Uterus (tissue), 4 donors: ENCODE data around the gene TDRD1. TPM values are rescaled to one million over a fixed set of nuclear protein-coding genes. Genes with fewer than 3 reads are reported as not detected.
"Not testable (repeated sequence)": the region's sequence is repeated elsewhere in the genome, so short reads cannot be mapped to it uniquely, and the experiment has no call there.

Source experiments
- DNase-seq, 2 donors: peaks; one replicate each; pipeline ENCODE4 v3.0.0-alpha.2; 2019 to 2020
- H3K27ac ChIP-seq, 2 donors: fragments of 200-600 bp; sonication (generic); 1 replicate in 1 of 2; 2 replicates in 1 of 2; pipeline ENCODE4 v1.5.1; 2016 to 2018
- H3K27me3 ChIP-seq, 2 donors: fragments of 200-600 bp; sonication (generic); one replicate each; pipeline ENCODE4 v1.5.1; 2018 to 2019; ENCODE audit warnings: control low read depth in 1 of 2
- H3K36me3 ChIP-seq, 2 donors: fragments of 200-600 bp; sonication (generic); one replicate each; pipeline ENCODE4 v1.5.1; 2019; ENCODE audit warnings: control low read depth in 1 of 2
- H3K4me1 ChIP-seq, 2 donors: fragments of 200-600 bp; sonication (generic); one replicate each; pipeline ENCODE4 v1.5.1; 2018 to 2019; ENCODE audit warnings: control low read depth in 1 of 2
- H3K4me3 ChIP-seq, 2 donors: fragments of 200-600 bp; sonication (generic); 1 replicate in 1 of 2; 2 replicates in 1 of 2; pipeline ENCODE4 v1.5.1; 2018 to 2019; ENCODE audit warnings: mild to moderate bottlenecking in 1 of 2
- H3K9me3 ChIP-seq, 2 donors: fragments of 200-600 bp; sonication (generic); one replicate each; pipeline ENCODE4 v1.5.1; 2019; ENCODE audit warnings: control low read depth in 1 of 2
- CTCF ChIP-seq, 4 experiments: fragments of 200-600 bp in 2 of 4; fragments of 450-650 bp in 2 of 4; sonication (generic) in 2 of 4; IDR thresholded peaks; one replicate each; pipeline ENCODE4 v1.5.1; 2016 to 2019; ENCODE audit warnings: antibody characterized with exemption in 4 of 4, mild to moderate bottlenecking in 2 of 4, moderate library complexity in 1 of 4
- POLR2A ChIP-seq, 2 donors: fragments of 450-650 bp; IDR thresholded peaks; one replicate each; pipeline ENCODE4 v1.6.1; 2016; ENCODE audit warnings: antibody characterized with exemption in 2 of 2, mild to moderate bottlenecking in 1 of 2, moderate library complexity in 1 of 2
- intact Hi-C: fragments of 100-400 bp; cut with DNase I; formaldehyde crosslinking; loops from one replicate; pipeline ENCODE4 v1.15.1; 2023; ENCODE audit warnings: low total_unique reads
- total RNA-seq, 4 donors: library from RNA; depleted of rRNA in 3 of 4; stranded (reverse); fragments of >200 nt in 3 of 4; gene quantifications; one replicate each; pipeline versions ENCODE4 v1.1.0 to v1.2.4, GENCODE V29; 2014 to 2023
- donor health status: DM: yes; HTN: yes; CAD: no.

The TDRD1 gene
- total RNA-seq, 4 donors from 2014 or later = 0.49 to 1.5 TPM; not detected in 2

DNA sequence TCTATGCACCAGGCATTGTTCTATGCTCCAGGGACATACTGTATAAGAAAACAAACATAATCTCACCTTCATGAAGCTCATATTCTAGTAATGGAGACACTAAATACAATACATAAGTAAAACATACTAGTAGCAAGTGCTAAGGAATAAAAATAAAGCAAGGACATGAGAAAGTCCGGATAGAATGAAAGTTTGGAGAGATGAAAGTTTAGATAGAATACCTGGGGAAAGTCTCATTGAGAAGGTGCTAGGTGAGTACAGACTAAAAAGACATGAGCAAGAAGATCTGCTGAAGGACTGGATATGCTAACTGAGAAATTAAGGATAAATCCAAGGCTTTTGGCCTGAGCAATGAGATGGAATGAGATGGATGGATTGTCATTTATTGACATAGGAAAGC is 39.1 kb upstream of the TDRD1 start:
- no peaks in the 10 kb centered on the region for H3K36me3 ChIP-seq

GRCh38 chr10:114140827-114141226 is 38.3 kb upstream of the TDRD1 start:
- H3K4me1 ChIP-seq, H3K4me3 ChIP-seq, H3K27me3 ChIP-seq, H3K27ac ChIP-seq, intact Hi-C loops, H3K9me3 ChIP-seq, H3K36me3 ChIP-seq, DNase-seq: not testable (repeated sequence)

More for the DNA sequence above, 39.1 kb upstream of the TDRD1 start:
- Histone ChIP-seq H3K4me1 (no peaks in the 10 kb centered on the region), H3K4me3 (no peak overlapping the region), H3K9me3 (no peaks in the 10 kb centered on the region), H3K27ac (no peak overlapping the region), H3K27me3 (no peaks in the 10 kb centered on the region)
- intact Hi-C loops = no loop called here
- no peak for DNase-seq
- TF ChIP-seq POLR2A (IDR thresholded peaks at IDR 0.05) = no peak
- TF ChIP-seq CTCF (IDR thresholded peaks at IDR 0.05) = no peak

DNA sequence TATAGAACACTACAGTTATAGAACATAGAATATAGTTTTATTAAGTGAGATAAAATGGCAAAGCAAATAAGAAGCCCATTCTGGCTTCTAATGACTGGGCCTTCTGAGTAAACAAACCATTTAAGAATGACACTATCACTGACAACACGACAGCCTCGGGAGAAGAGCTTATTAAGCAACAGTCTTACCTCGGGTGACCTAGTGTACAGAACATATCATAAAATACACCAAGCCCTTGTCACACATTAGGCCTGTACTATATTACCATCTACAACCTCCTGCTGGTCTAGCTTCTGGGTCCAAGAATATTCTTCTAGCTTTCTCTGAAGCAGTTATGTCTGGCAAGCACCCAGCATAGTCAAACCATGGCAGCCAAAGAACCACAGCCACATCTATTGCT is 37.1 kb upstream of the TDRD1 start:
- Histone ChIP-seq H3K4me3 (no peak overlapping the region), H3K9me3 (no peaks in the 10 kb centered on the region), H3K27ac (no peak overlapping the region), H3K27me3 (no peaks in the 10 kb centered on the region), H3K36me3 (no peaks in the 10 kb centered on the region), H3K4me1 (no peaks in the 10 kb centered on the region)
- TF ChIP-seq POLR2A (IDR thresholded peaks at IDR 0.05) = no peak
- no peak for TF ChIP-seq CTCF (IDR thresholded peaks at IDR 0.05)
- intact Hi-C loops = no loop called here
- no peak for DNase-seq

GRCh38 chr10:114143160-114143559 is 36.0 kb upstream of the TDRD1 start:
- H3K36me3 ChIP-seq = no peaks in the 10 kb centered on the region
- no peaks in the 10 kb centered on the region for H3K4me1 ChIP-seq
- intact Hi-C loops = no loop called here
- H3K9me3 ChIP-seq = no peaks in the 10 kb centered on the region
- H3K27ac ChIP-seq = no peak overlapping the region
- H3K4me3 ChIP-seq = no peak overlapping the region
- DNase-seq = no peak
- TF ChIP-seq POLR2A (IDR thresholded peaks at IDR 0.05) (no peak), CTCF (IDR thresholded peaks at IDR 0.05) (no peak)
- no peaks in the 10 kb centered on the region for H3K27me3 ChIP-seq

DNA sequence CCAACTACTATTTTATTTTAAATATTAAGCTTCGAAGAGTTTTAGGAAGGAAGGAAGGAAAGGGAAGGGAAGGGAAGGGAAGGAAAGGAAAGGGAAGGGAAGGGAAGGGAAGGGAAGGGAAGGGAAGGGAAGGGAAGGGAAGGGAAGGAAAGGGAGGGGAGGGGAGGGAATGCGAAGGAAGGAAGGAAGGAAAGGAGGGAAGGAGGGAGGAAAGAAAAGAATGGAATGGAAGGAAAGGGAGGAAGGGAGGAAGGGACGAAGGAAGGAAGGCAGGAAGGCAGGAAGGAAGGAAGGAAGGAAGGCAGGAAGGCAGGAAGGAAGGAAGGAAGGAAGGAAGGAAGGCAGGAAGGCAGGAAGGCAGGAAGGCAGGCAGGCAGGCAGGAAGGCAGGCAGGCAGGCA is 29.7 kb upstream of the TDRD1 start:
- intact Hi-C loops, H3K4me1 ChIP-seq, H3K36me3 ChIP-seq, H3K4me3 ChIP-seq, H3K9me3 ChIP-seq, H3K27me3 ChIP-seq, H3K27ac ChIP-seq, DNase-seq: not testable (repeated sequence)

GRCh38 chr10:114151486-114151885 is 27.7 kb upstream of the TDRD1 start:
- Histone ChIP-seq H3K27ac (no peak overlapping the region), H3K9me3 (no peaks in the 10 kb centered on the region), H3K27me3 (no peaks in the 10 kb centered on the region), H3K4me3 (no peak overlapping the region), H3K4me1 (no peaks in the 10 kb centered on the region), H3K36me3 (no peaks in the 10 kb centered on the region)
- intact Hi-C loops = no loop called here
- no peak for TF ChIP-seq POLR2A (IDR thresholded peaks at IDR 0.05)
- no peak for TF ChIP-seq CTCF (IDR thresholded peaks at IDR 0.05)
- DNase-seq = no peak
